Endothelial cell of umbilical vein (primary cell): Measurements from ENCODE around the gene KLF16. TPM values are rescaled to one million over a fixed set of nuclear protein-coding genes. Genes with fewer than 3 reads are reported as not detected.

ENCODE experiments used
- BruUV-seq: library from RNA; stranded (reverse); fragments of 400-500 nt; replicated peaks from 2 replicates; lab custom pipeline; 2021; lab: Mats Ljungman, UMichigan
- CTCF ChIA-PET: fragments of 300-600, 350-600 bp; sonication (Branson Sonifier 250); formaldehyde crosslinking; loops from one replicate; lab custom pipeline; 2021; ENCODE audit warnings: antibody characterized with exemption, inconsistent platforms; lab: Charles Lee
- POLR2A ChIA-PET: fragments of 300-600, 350-600 bp; sonication (Branson Sonifier 250); formaldehyde crosslinking; loops from one replicate; lab custom pipeline; 2021; ENCODE audit warnings: antibody characterized with exemption, inconsistent platforms; lab: Charles Lee
- DNase-seq: peaks from one replicate; pipeline ENCODE4 v3.0.0-alpha.2; 2011; ENCODE audit warnings: low read depth, low spot score
- FAIRE-seq: peaks from 2 replicates; lab custom pipeline; 2011; peaks lifted over from hg19 to GRCh38; lab: Jason Lieb, UNC
- H2AFZ ChIP-seq: 2 replicates; pipeline ENCODE4 v1.6.0; 2012; ENCODE audit warnings: low read depth, low read length, control low read depth, inconsistent platforms
- H3K27ac ChIP-seq: 2 replicates; pipeline ENCODE4 v1.5.1; 2011; ENCODE audit warnings: low read depth, mild to moderate bottlenecking, control low read depth, low read length, moderate library complexity; ENCODE audit not compliant: insufficient read depth
- H3K27me3 ChIP-seq, 2 experiments: 2 replicates each; pipeline versions ENCODE4 v1.6.0 to v1.6.1; 2011; ENCODE audit warnings: low read length in 2 of 2, mixed read lengths in 1 of 2; ENCODE audit not compliant: control insufficient read depth in 2 of 2, insufficient read depth in 2 of 2
- H3K36me3 ChIP-seq, 2 experiments: 2 replicates in 1 of 2; 3 replicates in 1 of 2; pipeline ENCODE4 v1.5.1; 2011; ENCODE audit warnings: low read length in 2 of 2, mild to moderate bottlenecking in 1 of 2, moderate library complexity in 1 of 2; ENCODE audit not compliant: control insufficient read depth in 2 of 2, insufficient read depth in 2 of 2; ENCODE audit errors: extremely low read depth in 1 of 2
- H3K4me1 ChIP-seq: 3 replicates; pipeline ENCODE4 v1.5.1; 2011; ENCODE audit warnings: mild to moderate bottlenecking, low read length; ENCODE audit not compliant: control insufficient read depth, insufficient read depth; ENCODE audit errors: extremely low read depth
- H3K4me2 ChIP-seq: 2 replicates; pipeline ENCODE4 v1.6.1; 2011; ENCODE audit warnings: low read length, control low read depth, mixed read lengths; ENCODE audit not compliant: insufficient read depth
- H3K4me3 ChIP-seq, 3 experiments: fragments of 200-600 bp in 1 of 3; sonication (generic), shearing (Covaris generic) in 1 of 3; replicated peaks in 1 of 3; 2 replicates each; pipeline ENCODE4 v1.5.1; 2011 to 2016; ENCODE audit warnings: control low read depth in 3 of 3, low read length in 3 of 3, mild to moderate bottlenecking in 2 of 3, inconsistent platforms in 1 of 3, low read depth in 1 of 3, moderate library complexity in 1 of 3; ENCODE audit not compliant: insufficient read depth in 1 of 3
- H3K79me2 ChIP-seq: 2 replicates; pipeline ENCODE4 v1.6.0; 2012; ENCODE audit warnings: low read length, inconsistent platforms; ENCODE audit not compliant: control insufficient read depth, insufficient read depth
- H3K9ac ChIP-seq: replicated peaks from 2 replicates; pipeline ENCODE3; 2011; ENCODE audit warnings: low read length, control low read depth; ENCODE audit not compliant: insufficient read depth; ENCODE audit errors: extremely low read depth
- H3K9me1 ChIP-seq: replicated peaks from 3 replicates; pipeline ENCODE4 v1.6.0; 2011; ENCODE audit warnings: mild to moderate bottlenecking, low read length; ENCODE audit not compliant: control insufficient read depth, insufficient read depth; ENCODE audit errors: extremely low read depth
- H3K9me3 ChIP-seq: replicated peaks from 2 replicates; pipeline ENCODE4 v1.5.1; 2012; ENCODE audit warnings: low read length, inconsistent platforms; ENCODE audit not compliant: control insufficient read depth, insufficient read depth
- H4K20me1 ChIP-seq: replicated peaks from 2 replicates; pipeline ENCODE3; 2011; ENCODE audit warnings: mild to moderate bottlenecking, low read length; ENCODE audit not compliant: control insufficient read depth, insufficient read depth; ENCODE audit errors: extremely low read depth
- CTCF ChIP-seq, 2 donors: IDR thresholded peaks; 1 replicate in 1 of 2; 2 replicates in 1 of 2; pipeline ENCODE4 v1.5.1; 2011; ENCODE audit warnings: low read length in 2 of 2, mild to moderate bottlenecking in 2 of 2, moderate library complexity in 2 of 2, control low read depth in 1 of 2, inconsistent platforms in 1 of 2, low read depth in 1 of 2; ENCODE audit not compliant: insufficient read depth in 1 of 2; ENCODE audit errors: extremely low read depth in 1 of 2
- EZH2 ChIP-seq: IDR thresholded peaks from 2 replicates; pipeline ENCODE4 v1.6.1; 2012; ENCODE audit warnings: borderline replicate concordance, low read depth, mild to moderate bottlenecking, moderate library complexity, low read length, inconsistent platforms; ENCODE audit not compliant: severe bottlenecking
- FOS ChIP-seq: IDR thresholded peaks from 2 replicates; pipeline ENCODE4 v1.6.1; 2011; ENCODE audit warnings: mild to moderate bottlenecking, low read length, moderate library complexity, borderline replicate concordance; ENCODE audit not compliant: insufficient read depth
- GATA2 ChIP-seq: IDR thresholded peaks from 2 replicates; pipeline ENCODE4 v1.7.0; 2011; ENCODE audit warnings: low read depth, mild to moderate bottlenecking, moderate library complexity, mixed read lengths, low read length; ENCODE audit not compliant: insufficient read length, insufficient read depth
- JUN ChIP-seq: IDR thresholded peaks from 2 replicates; pipeline ENCODE4 v1.6.1; 2011; ENCODE audit warnings: borderline replicate concordance, low read depth; ENCODE audit not compliant: insufficient read length, insufficient read depth
- MAX ChIP-seq: IDR thresholded peaks from 2 replicates; pipeline ENCODE4 v1.6.1; 2011; ENCODE audit not compliant: insufficient read depth, insufficient read length
- MYC ChIP-seq: IDR thresholded peaks from one replicate; pipeline ENCODE4 v1.6.1; 2011; ENCODE audit warnings: mild to moderate bottlenecking, low read depth, low read length
- POLR2A ChIP-seq: IDR thresholded peaks from 2 replicates; pipeline ENCODE4 v1.6.1; 2012; ENCODE audit warnings: low read depth, mild to moderate bottlenecking, control low read depth, low read length
- POLR2AphosphoS5 ChIP-seq: IDR thresholded peaks from 2 replicates; pipeline ENCODE4 v1.6.1; 2012; ENCODE audit warnings: low read depth, mild to moderate bottlenecking, control low read depth, low read length, moderate library complexity; ENCODE audit not compliant: insufficient read depth
- dilution Hi-C: fragments of 300-500 bp; cut with MboI; formaldehyde crosslinking; loops from one replicate; pipeline ENCODE4 v1.15.0; 2019; ENCODE audit warnings: low sequenced_read_pairs; ENCODE audit not compliant: extremely low pct_ligation_motif_present
- intact Hi-C: fragments of 100-400 bp; cut with micrococcal nuclease; formaldehyde crosslinking; loops from one replicate; pipeline ENCODE4 v1.10.0; 2022
- polyA plus RNA-seq, 4 experiments: library from polyadenylated mRNA; depleted of rRNA in 3 of 4; stranded (reverse) in 3 of 4; unstranded in 1 of 4; fragments of >200 nt; gene quantifications; 2 replicates each; pipeline versions ENCODE4 v1.2.1 to v1.2.3, GENCODE V29; 2011 to 2012; ENCODE audit warnings: missing spikeins in 1 of 4
- total RNA-seq: library from RNA; stranded (reverse); gene quantifications from 2 replicates; pipeline ENCODE4 v1.2.3, GENCODE V29; 2021

Gene KLF16
- total and polyA plus RNA-seq, 2 donors (not counting 3 experiments of a cell fraction or from before 2014, with no cell fraction given) = 11.6 to 36.6 TPM

GRCh38 chr19:1865172-1866010 is 2.0 kb upstream of the KLF16 start:
- Histone ChIP-seq H3K4me2 (no peak overlapping the region), H3K9me3 (no peaks in the 10 kb centered on the region), H3K27ac (no peak overlapping the region), H3K27me3 (no peaks in the 10 kb centered on the region), H4K20me1 (no peaks in the 10 kb centered on the region), H3K79me2 (peaks cover 25% of the 10 kb centered on the region), H3K36me3 (no peaks in the 10 kb centered on the region), H3K4me1 (peaks cover 17% of the 10 kb centered on the region), H2AFZ (no peak overlapping the region), H3K4me3 (no peak overlapping the region), H3K9me1 (no peaks in the 10 kb centered on the region), H3K9ac (no peak overlapping the region)
- dilution Hi-C loops = no loop called here
- BruUV-seq = no TSS peak
- DNase-seq (no peak), FAIRE-seq (no peak)
- TF ChIP-seq MAX = no peak
- TF ChIP-seq JUN = no peak
- TF ChIP-seq MYC = no peak
- no peak for TF ChIP-seq EZH2
- no peak for TF ChIP-seq POLR2AphosphoS5
- no peak for TF ChIP-seq FOS
- TF ChIP-seq GATA2 = no peak
- no peak for TF ChIP-seq CTCF (IDR thresholded peaks at IDR 0.05; ENCODE audit: extremely low read depth in 1 of 2, insufficient read depth in 1 of 2, low read depth in 1 of 2, low read length in 2 of 2)
- TF ChIP-seq POLR2A = no peak
- intact Hi-C loops = loop anchor here (2.0 kb wide), 2 partner anchors 19 to 63 kb away; partner anchors contain the start of gene ABHD17A
- POLR2A ChIA-PET = no interaction called here
- CTCF ChIA-PET = interaction anchor here (0.9 to 3.2 kb wide), 17 partner anchors 8 to 78 kb away, joined by 3 to 44 read pairs (median 4); partner anchors contain the start of gene ABHD17A
